Stimulated activated CD4-positive, alpha-beta T cell treated with anti-CD3 and anti-CD28 coated beads, TNF-alpha, amount 100 ng/mL, for 48 hours (primary cell): ENCODE data around the gene GNG7.
"Not testable (repeated sequence)": the region's sequence is repeated elsewhere in the genome, so short reads cannot be mapped to it uniquely, and the experiment has no call there.

Source experiments
- DNase-seq, 3 donors: peaks; one replicate each; pipeline ENCODE4 v3.0.0-alpha.2; 2020; ENCODE audit warnings: low read depth in 3 of 3

GNG7 gene

GRCh38 chr19:2713170-2713569 lies 10.7 kb upstream of the GNG7 start:
- DNase-seq, result not testable (repeated sequence)

GRCh38 chr19:2711875-2712205 lies 9.3 kb upstream of the GNG7 start:
- no peak for DNase-seq

- no peak for DNase-seq
These were observed 8.8 kb upstream of the GNG7 start for GRCh38 chr19:2711172-2711874.

- no peak for DNase-seq
These were observed 3.8 kb upstream of the GNG7 start for GRCh38 chr19:2706251-2706650.

- DNase-seq, result no peak
These were observed 1.3 kb upstream of the GNG7 start for GRCh38 chr19:2703691-2704216.

- no peak for DNase-seq
These were observed 563 bp upstream of the GNG7 start for GRCh38 chr19:2703077-2703437.

GRCh38 chr19:2701361-2702169 lies 929 bp downstream of the GNG7 start:
- DNase-seq, result no peak

GRCh38 chr19:2700660-2701360 lies 1.7 kb downstream of the GNG7 start:
- no peak for DNase-seq

GRCh38 chr19:2699413-2700140 lies 2.9 kb downstream of the GNG7 start:
- DNase-seq, result no peak

GRCh38 chr19:2694196-2694595 lies 8.3 kb downstream of the GNG7 start:
- DNase-seq, result no peak

- no peak for DNase-seq
These were observed 8.9 kb downstream of the GNG7 start for GRCh38 chr19:2693492-2694160.

GRCh38 chr19:2691951-2692350 lies 10.5 kb downstream of the GNG7 start:
- DNase-seq, result no peak

- no peak for DNase-seq
These were observed 11.6 kb downstream of the GNG7 start for GRCh38 chr19:2690856-2691255.

GRCh38 chr19:2686360-2686759 lies 16.1 kb downstream of the GNG7 start:
- no peak for DNase-seq

GRCh38 chr19:2685204-2685704 lies 17.2 kb downstream of the GNG7 start:
- no peak for DNase-seq

GRCh38 chr19:2683430-2684003 lies 19.0 kb downstream of the GNG7 start:
- DNase-seq, result no peak

- no peak for DNase-seq
These were observed 21.7 kb downstream of the GNG7 start for GRCh38 chr19:2680808-2681207.

GRCh38 chr19:2679439-2679838 lies 23.1 kb downstream of the GNG7 start:
- no peak for DNase-seq

GRCh38 chr19:2678948-2679347 lies 23.5 kb downstream of the GNG7 start:
- DNase-seq, result not testable (repeated sequence)

GRCh38 chr19:2678044-2678671 lies 24.3 kb downstream of the GNG7 start:
- DNase-seq, result no peak
